ENCODE data around the gene DMRT3. TPM values are rescaled to one million over a fixed set of nuclear protein-coding genes. Genes with fewer than 3 reads are reported as not detected.

DMRT3 gene
- total and polyA plus RNA-seq, 2 experiments from 2014 or later, result 0.28 TPM; not detected in 1

DNA sequence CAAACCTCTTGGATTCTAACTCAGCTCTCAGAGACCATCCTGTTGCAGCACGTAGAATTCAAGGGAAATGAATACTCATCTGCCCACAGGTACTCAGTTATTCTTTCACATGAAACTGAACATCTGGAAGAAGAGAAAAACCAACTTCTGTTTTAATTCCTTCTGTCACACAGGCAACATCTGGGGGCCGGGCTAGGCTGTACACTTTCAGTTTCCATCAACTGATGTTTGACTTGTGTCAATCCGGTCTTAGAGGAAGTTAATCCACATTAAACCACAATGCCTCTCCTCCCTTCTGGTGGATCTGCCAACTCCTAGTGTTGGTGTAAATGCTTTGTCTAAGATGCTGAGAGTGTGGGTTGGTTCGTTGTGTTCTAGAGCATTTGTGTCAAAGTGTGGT is 17.6 kb downstream of the DMRT3 start:
- no peak overlapping the region for H2AFZ ChIP-seq
- no peak for DNase-seq (ENCODE audit: low spot score)
- H3K79me2 ChIP-seq, result no peaks in the 10 kb centered on the region
- no peak overlapping the region for H3K27ac ChIP-seq
- H3K9me2 ChIP-seq (replicated peaks; ENCODE audit: insufficient read depth), result no peaks in the 10 kb centered on the region
- H3K4me3 ChIP-seq, result no peak overlapping the region
- H3K4me1 ChIP-seq (ENCODE audit: insufficient read depth), result no peaks in the 10 kb centered on the region
- WGBS (ENCODE audit: low lambda C conversion rate, missing lambda C conversion rate), result 83% methylated on average over 4 of the region's 4 CpGs
- H3K4me2 ChIP-seq, result no peak overlapping the region
- H3K36me3 ChIP-seq (replicated peaks; ENCODE audit: insufficient read depth, low read depth), result no peaks in the 10 kb centered on the region
- H3K9me3 ChIP-seq (ENCODE audit: low read depth), result no peaks in the 10 kb centered on the region
- no peaks in the 10 kb centered on the region for H4K20me1 ChIP-seq (ENCODE audit: insufficient read depth, poor library complexity, severe bottlenecking)
- H3K27me3 ChIP-seq, result peaks cover 43% of the 10 kb centered on the region
- no peak for TF ChIP-seq EZH2 (IDR thresholded peaks at IDR 0.05; ENCODE audit: borderline replicate concordance)
- TF ChIP-seq EZH2phosphoT487 (IDR thresholded peaks at IDR 0.05; ENCODE audit: low read depth, severe bottlenecking, unreplicated experiment), result no peak
- TF ChIP-seq CTCF (IDR thresholded peaks at IDR 0.05; ENCODE audit: poor library complexity), result no peak

- Histone ChIP-seq H3K9me2 (replicated peaks; ENCODE audit: insufficient read depth) (no peaks in the 10 kb centered on the region), H3K36me3 (replicated peaks; ENCODE audit: insufficient read depth, low read depth) (no peaks in the 10 kb centered on the region), H3K79me2 (no peaks in the 10 kb centered on the region), H3K4me3 (no peak overlapping the region), H3K9me3 (ENCODE audit: low read depth) (no peaks in the 10 kb centered on the region), H3K4me2 (no peak overlapping the region), H3K4me1 (ENCODE audit: insufficient read depth) (no peaks in the 10 kb centered on the region), H2AFZ (no peak overlapping the region), H3K27me3 (peaks cover 31% of the 10 kb centered on the region), H4K20me1 (ENCODE audit: insufficient read depth, poor library complexity, severe bottlenecking) (no peaks in the 10 kb centered on the region), H3K27ac (no peak overlapping the region)
- no peak for DNase-seq (ENCODE audit: low spot score)
- WGBS (ENCODE audit: low lambda C conversion rate, missing lambda C conversion rate), result 86% methylated on average over 4 of the region's 4 CpGs
- TF ChIP-seq EZH2phosphoT487 (IDR thresholded peaks at IDR 0.05; ENCODE audit: low read depth, severe bottlenecking, unreplicated experiment) (no peak), CTCF (IDR thresholded peaks at IDR 0.05; ENCODE audit: poor library complexity) (no peak), EZH2 (IDR thresholded peaks at IDR 0.05; ENCODE audit: borderline replicate concordance) (no peak)
Measured at GRCh38 chr9:995192-995591, 18.7 kb downstream of the DMRT3 start.

- H3K4me3 ChIP-seq, result no peak overlapping the region
- H3K9me2 ChIP-seq (replicated peaks; ENCODE audit: insufficient read depth), result no peaks in the 10 kb centered on the region
- H3K79me2 ChIP-seq, result no peaks in the 10 kb centered on the region
- H3K27me3 ChIP-seq, result peaks cover 27% of the 10 kb centered on the region
- DNase-seq (ENCODE audit: low spot score), result no peak
- 33% methylated on average over 3 of the region's 3 CpGs for WGBS (ENCODE audit: low lambda C conversion rate, missing lambda C conversion rate)
- H3K36me3 ChIP-seq (replicated peaks; ENCODE audit: insufficient read depth, low read depth), result no peaks in the 10 kb centered on the region
- H3K9me3 ChIP-seq (ENCODE audit: low read depth), result no peaks in the 10 kb centered on the region
- H3K4me2 ChIP-seq, result no peak overlapping the region
- H4K20me1 ChIP-seq (ENCODE audit: insufficient read depth, poor library complexity, severe bottlenecking), result no peaks in the 10 kb centered on the region
- H3K27ac ChIP-seq, result no peak overlapping the region
- no peak for TF ChIP-seq EZH2 (IDR thresholded peaks at IDR 0.05; ENCODE audit: borderline replicate concordance)
- TF ChIP-seq EZH2phosphoT487 (IDR thresholded peaks at IDR 0.05; ENCODE audit: low read depth, severe bottlenecking, unreplicated experiment), result no peak
- no peak for TF ChIP-seq CTCF (IDR thresholded peaks at IDR 0.05; ENCODE audit: poor library complexity)
- no peaks in the 10 kb centered on the region for H3K4me1 ChIP-seq (ENCODE audit: insufficient read depth)
- H2AFZ ChIP-seq, result no peak overlapping the region
Measured at GRCh38 chr9:995781-996180, 19.3 kb downstream of the DMRT3 start.
